Liver (tissue), 9 donors: ENCODE data around the gene PRR16. TPM values are rescaled to one million over a fixed set of nuclear protein-coding genes. Genes with fewer than 3 reads are reported as not detected.

Experiments used
- DNase-seq: peaks from one replicate; pipeline ENCODE4 v3.0.0-alpha.2; 2017; ENCODE audit warnings: low spot score
- H3K27ac ChIP-seq, 2 donors: one replicate each; pipeline ENCODE4 v1.7.0; 2013; ENCODE audit warnings: inconsistent platforms in 2 of 2, low read length in 2 of 2, control low read depth in 1 of 2, low read depth in 1 of 2, mild to moderate bottlenecking in 1 of 2
- H3K27me3 ChIP-seq, 4 donors: one replicate each; pipeline versions ENCODE4 v1.6.1 to v1.7.0; 2013; ENCODE audit warnings: low read length in 3 of 4, inconsistent platforms in 1 of 4, mild to moderate bottlenecking in 1 of 4, moderate library complexity in 1 of 4; ENCODE audit not compliant: control insufficient read depth in 4 of 4, insufficient read depth in 4 of 4
- H3K36me3 ChIP-seq, 4 donors: one replicate each; pipeline versions ENCODE4 v1.6.1 to v1.7.0; 2013; ENCODE audit warnings: low read length in 3 of 4, mild to moderate bottlenecking in 3 of 4, low read depth in 1 of 4, moderate library complexity in 1 of 4; ENCODE audit not compliant: control insufficient read depth in 4 of 4, insufficient read depth in 3 of 4
- H3K4me1 ChIP-seq, 4 donors: one replicate each; pipeline versions ENCODE4 v1.6.1 to v1.7.0; 2013; ENCODE audit warnings: low read length in 3 of 4, mild to moderate bottlenecking in 3 of 4, moderate library complexity in 1 of 4; ENCODE audit not compliant: control insufficient read depth in 4 of 4, insufficient read depth in 4 of 4
- H3K4me3 ChIP-seq, 3 donors: one replicate each; pipeline versions ENCODE4 v1.6.1 to v1.7.0; 2013; ENCODE audit warnings: low read length in 3 of 3, control low read depth in 1 of 3, low read depth in 1 of 3, mild to moderate bottlenecking in 1 of 3
- H3K9ac ChIP-seq, 2 donors: one replicate each; pipeline ENCODE4 v1.7.0; 2013; ENCODE audit warnings: low read length in 2 of 2, mild to moderate bottlenecking in 2 of 2, moderate library complexity in 2 of 2, control low read depth in 1 of 2, low read depth in 1 of 2
- H3K9me3 ChIP-seq, 4 donors: one replicate each; pipeline versions ENCODE4 v1.6.1 to v1.7.0; 2013; ENCODE audit warnings: low read length in 3 of 4; ENCODE audit not compliant: control insufficient read depth in 4 of 4
- ATF3 ChIP-seq: IDR thresholded peaks from 2 replicates; pipeline ENCODE4 v1.6.1; 2016; ENCODE audit warnings: antibody characterized with exemption
- CTCF ChIP-seq: fragments of 150-350 bp; IDR thresholded peaks from 2 replicates; pipeline ENCODE4 v1.5.1; 2017; ENCODE audit warnings: improper control_type of control experiment, low read depth, low read length; ENCODE audit not compliant: missing input control
- EGR1 ChIP-seq, 2 donors: IDR thresholded peaks; 2 replicates each; pipeline ENCODE4 v1.6.1; 2016 to 2018; ENCODE audit warnings: antibody characterized with exemption in 2 of 2, low read depth in 2 of 2
- FOXA1 ChIP-seq: IDR thresholded peaks from 2 replicates; pipeline ENCODE4 v1.6.1; 2016; ENCODE audit warnings: antibody characterized with exemption
- FOXA2 ChIP-seq: IDR thresholded peaks from 2 replicates; pipeline ENCODE4 v1.6.1; 2016; ENCODE audit warnings: antibody characterized with exemption
- GABPA ChIP-seq, 2 donors: IDR thresholded peaks in 1 of 2; conservative IDR thresholded peaks in 1 of 2; 2 replicates each; pipeline ENCODE4 v1.6.1; 2016; ENCODE audit warnings: antibody characterized with exemption in 2 of 2, mild to moderate bottlenecking in 1 of 2, moderate library complexity in 1 of 2
- HNF4A ChIP-seq, 2 donors: conservative IDR thresholded peaks; 2 replicates each; pipeline ENCODE4 v1.6.1; 2016; ENCODE audit warnings: antibody characterized with exemption in 2 of 2, mild to moderate bottlenecking in 2 of 2
- HNF4G ChIP-seq: IDR thresholded peaks from 2 replicates; pipeline ENCODE4 v1.6.1; 2016; ENCODE audit warnings: antibody characterized with exemption
- MAX ChIP-seq: IDR thresholded peaks from 2 replicates; pipeline ENCODE4 v1.6.1; 2016; ENCODE audit warnings: antibody characterized with exemption
- RAD21 ChIP-seq, 2 donors: IDR thresholded peaks; 2 replicates each; pipeline ENCODE4 v1.6.1; 2016; ENCODE audit warnings: antibody characterized with exemption in 2 of 2, mild to moderate bottlenecking in 2 of 2
- REST ChIP-seq: IDR thresholded peaks from 2 replicates; pipeline ENCODE4 v1.6.1; 2016; ENCODE audit warnings: antibody characterized with exemption, mild to moderate bottlenecking
- SP1 ChIP-seq: IDR thresholded peaks from 2 replicates; pipeline ENCODE4 v1.6.1; 2018; ENCODE audit warnings: antibody characterized with exemption, mild to moderate bottlenecking
- YY1 ChIP-seq: IDR thresholded peaks from 2 replicates; pipeline ENCODE4 v1.6.1; 2016; ENCODE audit warnings: antibody characterized with exemption, mild to moderate bottlenecking
- WGBS: extraction: QIAGEN DNeasy Blood & Tissue Kit; methylation state at CpG from one replicate; pipeline ENCODE4 v1.1.7; 2013; 5-methylcytosine and 5-hydroxymethylcytosine counted together
- polyA plus RNA-seq, 2 donors: library from polyadenylated mRNA; stranded (reverse) in 1 of 2; unstranded in 1 of 2; fragments of 200-250 nt in 1 of 2; fragments of >200 nt in 1 of 2; fragmentation: Nextera tagmentation in 1 of 2; extraction: Ambion mirVana in 1 of 2; gene quantifications; one replicate each; pipeline versions ENCODE4 v1.2.1 to v1.2.3, GENCODE V29; 2013 to 2015
- total RNA-seq, 2 donors: library from RNA; depleted of rRNA; stranded (reverse); fragments of >200 nt; gene quantifications; one replicate each; pipeline ENCODE4 v1.2.3, GENCODE V29; 2014
- donor health status: healthy.
- donor health status: healthy.
- donor health status: healthy.
- donor health status: healthy.
- donor health status: healthy.

The PRR16 gene
- total and polyA plus RNA-seq, 4 donors, result 0.14 to 0.42 (median 0.21) TPM

- H3K27ac ChIP-seq, result no peak overlapping the region
- no peaks in the 10 kb centered on the region for H3K9me3 ChIP-seq
- H3K27me3 ChIP-seq, result peaks cover 0 to 2% (median 0%) of the 10 kb centered on the region in 4 donors
- no peaks in the 10 kb centered on the region for H3K4me1 ChIP-seq
- TF ChIP-seq CTCF (no peak), YY1 (no peak), MAX (no peak)
- 56% methylated on average over 2 of the region's 2 CpGs for WGBS
- no peak for DNase-seq
- no peaks in the 10 kb centered on the region for H3K36me3 ChIP-seq
- H3K9ac ChIP-seq, result no peak overlapping the region
- H3K4me3 ChIP-seq, result no peak overlapping the region
Measured at GRCh38 chr5:120684213-120684612, 220.1 kb downstream of the PRR16 start.

- DNase-seq, result no peak
- no peak overlapping the region for H3K27ac ChIP-seq
- H3K27me3 ChIP-seq, result peaks cover 0 to 2% (median 0%) of the 10 kb centered on the region in 4 donors
- H3K4me3 ChIP-seq, result no peak overlapping the region
- H3K36me3 ChIP-seq, result no peaks in the 10 kb centered on the region
- no peaks in the 10 kb centered on the region for H3K4me1 ChIP-seq
- no peak overlapping the region for H3K9ac ChIP-seq
- 39% methylated on average over 2 of the region's 2 CpGs for WGBS
- no peak for TF ChIP-seq GABPA (IDR thresholded peaks at IDR 0.05 in 1 of 2, conservative IDR thresholded peaks at IDR 0.05 in 1 of 2)
- H3K9me3 ChIP-seq, result no peaks in the 10 kb centered on the region
Measured at GRCh38 chr5:120684749-120685415, 220.8 kb downstream of the PRR16 start.

GRCh38 chr5:120690621-120691407 lies 226.7 kb downstream of the PRR16 start:
- Histone ChIP-seq H3K9ac (no peak overlapping the region), H3K27ac (no peak overlapping the region), H3K9me3 (no peaks in the 10 kb centered on the region), H3K27me3 (peaks cover 0 to 2% (median 0%) of the 10 kb centered on the region in 4 donors), H3K4me3 (no peak overlapping the region), H3K36me3 (no peaks in the 10 kb centered on the region), H3K4me1 (no peaks in the 10 kb centered on the region)
- no peak for DNase-seq
- TF ChIP-seq SP1, result no peak
- no peak for TF ChIP-seq FOXA1
- TF ChIP-seq RAD21 (IDR thresholded peaks at IDR 0.05), result no peak
- no peak for TF ChIP-seq EGR1 (IDR thresholded peaks at IDR 0.05; ENCODE audit: low read depth in 2 of 2)
- WGBS, result 67% methylated on average over 9 of the region's 9 CpGs

GRCh38 chr5:120692325-120692724 lies 228.2 kb downstream of the PRR16 start:
- no peaks in the 10 kb centered on the region for H3K9me3 ChIP-seq
- H3K27ac ChIP-seq, result no peak overlapping the region
- H3K36me3 ChIP-seq, result no peaks in the 10 kb centered on the region
- no peak overlapping the region for H3K9ac ChIP-seq
- 74% methylated on average over 2 of the region's 2 CpGs for WGBS
- H3K4me3 ChIP-seq, result no peak overlapping the region
- H3K27me3 ChIP-seq, result peaks cover 0 to 2% (median 0%) of the 10 kb centered on the region in 4 donors
- DNase-seq, result no peak
- H3K4me1 ChIP-seq, result no peaks in the 10 kb centered on the region
- TF ChIP-seq EGR1 (IDR thresholded peaks at IDR 0.05; ENCODE audit: low read depth in 2 of 2) (no peak), SP1 (no peak), REST (no peak), FOXA2 (no peak), ATF3 (no peak), RAD21 (IDR thresholded peaks at IDR 0.05) (no peak), YY1 (no peak), HNF4G (no peak), HNF4A (conservative IDR thresholded peaks at IDR 0.05) (no peak), GABPA (IDR thresholded peaks at IDR 0.05 in 1 of 2, conservative IDR thresholded peaks at IDR 0.05 in 1 of 2) (no peak)
